Right ventricle myocardium inferior (tissue), 1 donor: ENCODE data around the gene CSMD2. TPM values are rescaled to one million over a fixed set of nuclear protein-coding genes. Genes with fewer than 3 reads are reported as not detected.
A peak's percentile ranks its signal among the peaks of the same experiment; 100 is the strongest.

Source experiments
- ATAC-seq: fragments of 200-7000 bp; cut with Tn5 transposase; one replicate; pipeline ENCODE4 v1.9.1; 2020; ENCODE audit warnings: mild to moderate bottlenecking, moderate library complexity
- DNase-seq: peaks from one replicate; pipeline ENCODE4 v3.0.0; 2021; ENCODE audit errors: missing footprints
- intact Hi-C: fragments of 100-400 bp; cut with DNase I; formaldehyde crosslinking; loops from one replicate; pipeline ENCODE4 v1.11.0; 2022
- total RNA-seq: library from RNA; stranded (reverse); fragmentation: NEBNext Ultra II Directional; extraction: Animal tissue kit (Norgen Biotek cat#: 25700); gene quantifications from one replicate; pipeline ENCODE4 v1.2.1, GENCODE V29; 2021
- donor health status: DM: no; HTN: yes; CAD: no; lungs with severe emphysema.

The CSMD2 gene
- total RNA-seq, 1 donor from 2014 or later = 0.32 TPM

DNA sequence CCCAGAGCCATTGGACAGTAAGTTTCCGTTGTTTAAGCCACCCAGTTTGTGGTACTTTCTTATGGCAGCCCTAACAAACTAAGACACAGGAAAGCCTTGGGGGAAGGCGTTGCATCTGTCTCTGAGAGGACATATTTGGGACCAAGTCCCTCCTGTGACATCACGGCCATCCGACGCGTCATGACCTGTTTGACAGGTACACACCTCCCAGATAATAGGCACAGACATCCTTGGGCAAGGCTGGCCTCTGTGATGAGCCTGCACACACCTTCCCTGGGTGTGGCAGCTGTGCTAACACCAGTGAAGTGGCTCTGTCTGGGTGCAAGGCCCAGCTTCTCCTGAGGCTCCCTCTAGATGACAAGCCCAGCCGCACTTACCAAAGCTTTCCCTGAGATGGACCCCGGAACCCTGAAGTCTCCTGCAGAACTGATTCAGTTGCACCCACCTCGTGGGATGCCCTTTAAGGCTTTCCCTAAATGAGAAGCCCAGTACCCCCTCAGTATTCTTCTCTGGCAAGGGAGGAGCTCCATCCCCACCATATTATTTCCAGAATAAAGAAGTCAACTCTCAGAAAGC is 556.1 kb downstream of the CSMD2 start:
- DNase-seq (no peak), ATAC-seq (no peak)
- intact Hi-C loops = no loop called here

DNA sequence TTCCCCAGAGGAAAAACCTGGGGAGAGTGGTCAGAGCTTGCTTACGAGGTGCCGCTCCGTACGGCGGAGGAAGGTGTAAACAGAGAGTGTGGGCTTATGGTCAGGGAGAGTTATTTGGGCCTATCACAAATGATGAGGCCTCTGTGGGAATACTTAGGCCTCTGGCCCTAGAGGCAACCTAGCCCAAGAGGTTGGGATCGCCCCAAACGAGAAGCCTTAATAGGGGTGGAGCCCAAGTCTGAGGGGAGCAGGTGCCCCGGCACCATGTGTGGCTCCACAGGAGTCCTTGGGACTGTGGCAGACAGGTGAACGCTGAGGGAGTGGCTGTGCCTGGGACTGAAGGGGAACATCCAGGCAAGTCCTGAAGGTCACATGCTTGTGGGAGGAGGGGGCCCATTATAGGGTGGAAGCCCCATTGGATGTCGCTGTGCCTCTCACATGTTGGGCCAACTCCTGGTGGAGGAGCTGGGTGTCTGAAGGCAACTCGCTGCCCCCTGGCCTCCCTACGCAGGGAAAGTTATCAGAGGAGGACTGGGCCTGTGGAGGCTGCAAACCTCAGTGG is 557.5 kb downstream of the CSMD2 start:
- ATAC-seq = no peak
- intact Hi-C loops = no loop called here
- DNase-seq = no peak

DNA sequence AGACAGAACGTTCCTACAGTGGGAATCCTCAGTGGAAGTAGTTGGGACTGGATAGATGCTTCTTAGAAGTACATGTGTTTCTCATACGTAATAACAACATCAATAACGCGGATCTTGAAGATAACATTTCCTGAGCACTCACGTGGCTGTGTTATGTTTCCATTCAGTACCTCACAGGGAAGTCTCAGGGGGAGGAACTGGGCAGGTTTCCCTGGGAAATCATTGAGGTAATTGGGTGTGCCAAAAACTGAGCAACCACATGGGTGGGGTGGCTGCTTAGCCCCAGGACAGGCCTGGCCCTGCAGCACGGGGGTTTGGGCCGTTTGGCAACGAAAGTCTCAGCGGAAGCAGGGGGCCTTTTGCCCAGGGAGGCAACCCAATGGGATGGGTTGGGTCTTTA is 558.8 kb downstream of the CSMD2 start:
- DNase-seq (no peak), ATAC-seq (peak; percentile 68)
- intact Hi-C loops = no loop called here

DNA sequence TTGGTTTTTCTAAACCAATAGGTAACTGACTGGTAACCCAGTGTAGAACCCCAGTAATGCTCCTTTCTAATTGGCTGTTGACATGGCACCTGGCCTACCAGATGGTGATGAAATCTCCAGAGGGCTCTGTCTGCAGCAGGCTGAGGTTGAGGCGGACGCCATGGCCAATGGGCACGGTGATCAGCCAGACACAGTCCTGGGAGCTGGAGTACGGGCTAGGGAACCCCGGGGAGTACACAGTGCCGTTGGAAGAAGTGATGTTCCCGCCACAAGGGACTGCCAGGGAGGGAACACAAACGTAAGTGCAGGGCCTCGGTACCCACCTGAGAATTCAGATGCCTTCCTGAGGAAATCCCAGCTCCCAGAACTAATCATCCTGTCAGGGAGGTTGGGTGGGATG is 562.8 kb downstream of the CSMD2 start:
- DNase-seq = no peak
- intact Hi-C loops = no loop called here
- ATAC-seq = no peak

DNA sequence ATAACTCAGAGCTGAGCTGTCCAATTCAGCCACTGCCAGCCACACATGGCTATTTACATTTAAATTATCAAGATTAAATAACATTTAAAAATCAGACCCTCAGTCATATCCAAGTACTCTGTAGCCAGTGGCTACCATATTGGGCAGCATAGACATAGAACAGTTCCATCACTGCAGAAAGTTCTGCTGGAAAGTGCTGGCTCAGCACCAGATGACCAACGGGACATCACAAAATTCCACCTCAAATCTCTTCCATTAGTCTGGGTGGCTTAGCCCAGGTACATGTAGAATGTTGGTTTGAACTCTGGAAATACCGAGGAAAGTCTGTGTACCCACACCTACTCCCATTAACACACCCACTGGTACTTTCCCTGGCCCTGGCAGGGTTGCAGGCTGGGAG is 563.3 kb downstream of the CSMD2 start:
- intact Hi-C loops = no loop called here
- no peak for ATAC-seq
- no peak for DNase-seq

DNA sequence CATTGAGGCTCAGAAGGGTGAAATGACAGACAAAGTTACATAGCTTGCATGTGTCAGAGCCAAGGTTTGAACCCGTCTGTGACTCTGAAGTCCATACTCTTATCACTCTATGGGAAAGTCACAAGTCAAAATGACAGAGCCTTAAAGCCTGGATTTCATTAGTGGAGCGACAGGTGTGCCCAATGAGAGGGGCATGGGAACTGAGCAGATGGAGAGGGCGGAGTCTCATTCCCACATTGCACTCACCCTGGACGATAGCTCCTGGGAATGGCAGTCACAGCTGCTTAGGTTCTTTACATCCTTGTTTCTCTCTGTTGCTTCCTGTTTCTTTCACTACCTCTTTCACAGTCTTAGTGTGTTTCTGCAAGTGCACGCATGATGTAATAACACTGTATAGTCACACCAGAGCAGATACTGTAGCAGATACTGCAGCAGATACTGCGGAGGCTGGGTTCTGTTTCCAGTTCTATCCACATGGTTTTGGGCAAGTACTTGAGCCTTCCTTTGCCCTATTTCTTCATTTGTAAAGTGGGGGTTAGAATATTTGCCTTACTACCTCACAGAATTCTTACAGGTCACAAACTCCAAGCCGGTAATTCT is 565.4 kb downstream of the CSMD2 start:
- intact Hi-C loops = no loop called here
- no peak for DNase-seq
- no peak for ATAC-seq

DNA sequence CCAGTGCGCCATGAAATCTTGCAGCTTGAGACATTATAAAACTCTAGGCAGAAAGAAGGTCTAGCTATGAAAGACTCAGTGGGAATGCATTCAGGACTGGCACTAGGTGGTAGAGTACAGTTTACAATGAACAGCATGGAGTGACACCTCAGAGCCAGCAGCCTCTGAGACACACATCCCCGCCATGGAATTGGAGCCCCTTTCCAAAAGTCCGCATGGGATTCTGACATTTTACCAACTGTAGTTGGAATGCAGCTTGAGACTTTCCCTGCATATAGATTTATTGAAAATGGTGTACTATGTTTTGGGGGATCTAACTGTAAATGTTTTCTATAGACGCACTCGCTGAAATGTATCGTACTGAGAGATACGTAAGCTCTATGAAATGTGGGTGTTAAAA is 576.3 kb downstream of the CSMD2 start:
- intact Hi-C loops = no loop called here
- DNase-seq (no peak), ATAC-seq (no peak)

DNA sequence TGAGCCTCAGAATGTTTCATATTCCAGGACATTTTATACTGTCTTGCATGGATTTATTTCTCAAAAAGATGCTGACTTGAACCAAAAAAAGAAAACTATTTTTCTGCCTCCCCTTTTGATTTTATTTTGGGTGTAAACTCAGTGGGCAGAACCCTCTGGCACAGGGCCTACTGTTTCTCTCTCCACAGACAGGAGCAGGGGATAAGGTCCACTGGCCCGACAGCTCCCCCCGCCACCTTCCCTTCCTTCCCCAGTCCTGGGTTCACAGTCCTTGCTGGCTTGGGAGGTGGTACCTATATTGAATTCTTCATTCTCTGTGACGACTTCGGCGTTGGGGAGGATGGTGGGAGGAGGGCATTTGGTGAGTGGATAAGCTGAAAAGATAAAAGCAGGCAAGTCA is 578.2 kb downstream of the CSMD2 start:
- DNase-seq (no peak), ATAC-seq (no peak)
- intact Hi-C loops = no loop called here

DNA sequence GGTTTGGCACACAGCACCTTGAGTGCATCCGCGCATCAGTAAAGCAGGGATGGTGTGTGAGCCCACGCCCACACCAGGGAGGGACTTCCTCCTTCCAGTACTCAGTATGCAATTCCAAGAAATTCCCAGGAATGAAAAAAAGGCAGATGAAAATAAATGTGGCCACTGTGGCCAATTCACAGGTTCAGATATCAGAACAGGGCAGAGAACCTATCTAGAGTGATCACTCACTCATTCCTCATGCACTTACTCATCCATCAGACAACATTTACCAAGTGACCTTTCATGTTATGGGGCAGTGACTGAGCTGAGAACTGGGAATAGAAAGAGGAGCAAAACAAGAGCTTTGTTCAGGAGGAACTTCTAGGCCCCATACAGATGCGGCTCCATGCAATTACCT is 578.9 kb downstream of the CSMD2 start:
- intact Hi-C loops = no loop called here
- ATAC-seq = no peak
- no peak for DNase-seq

DNA sequence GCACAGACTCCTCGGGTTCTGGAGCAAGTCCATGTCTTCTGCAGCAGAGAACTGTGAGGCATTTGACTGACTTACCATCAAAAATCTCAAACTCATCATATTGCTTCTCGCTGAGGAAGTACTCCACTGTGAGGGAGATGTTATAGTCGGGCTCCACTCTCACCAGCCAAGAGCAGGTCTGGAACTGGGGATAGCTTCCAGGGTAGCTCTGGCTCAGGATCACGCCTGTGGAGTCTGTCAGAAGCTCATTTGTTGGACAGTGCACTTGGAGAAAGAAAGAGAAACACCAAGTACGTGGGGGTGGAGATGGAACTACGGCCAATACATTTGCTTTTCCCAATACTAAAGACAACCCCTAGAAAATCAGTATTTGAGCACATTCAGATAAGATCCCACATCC is 581.5 kb downstream of the CSMD2 start:
- intact Hi-C loops = no loop called here
- peak; percentile 67 for ATAC-seq
- DNase-seq = no peak

DNA sequence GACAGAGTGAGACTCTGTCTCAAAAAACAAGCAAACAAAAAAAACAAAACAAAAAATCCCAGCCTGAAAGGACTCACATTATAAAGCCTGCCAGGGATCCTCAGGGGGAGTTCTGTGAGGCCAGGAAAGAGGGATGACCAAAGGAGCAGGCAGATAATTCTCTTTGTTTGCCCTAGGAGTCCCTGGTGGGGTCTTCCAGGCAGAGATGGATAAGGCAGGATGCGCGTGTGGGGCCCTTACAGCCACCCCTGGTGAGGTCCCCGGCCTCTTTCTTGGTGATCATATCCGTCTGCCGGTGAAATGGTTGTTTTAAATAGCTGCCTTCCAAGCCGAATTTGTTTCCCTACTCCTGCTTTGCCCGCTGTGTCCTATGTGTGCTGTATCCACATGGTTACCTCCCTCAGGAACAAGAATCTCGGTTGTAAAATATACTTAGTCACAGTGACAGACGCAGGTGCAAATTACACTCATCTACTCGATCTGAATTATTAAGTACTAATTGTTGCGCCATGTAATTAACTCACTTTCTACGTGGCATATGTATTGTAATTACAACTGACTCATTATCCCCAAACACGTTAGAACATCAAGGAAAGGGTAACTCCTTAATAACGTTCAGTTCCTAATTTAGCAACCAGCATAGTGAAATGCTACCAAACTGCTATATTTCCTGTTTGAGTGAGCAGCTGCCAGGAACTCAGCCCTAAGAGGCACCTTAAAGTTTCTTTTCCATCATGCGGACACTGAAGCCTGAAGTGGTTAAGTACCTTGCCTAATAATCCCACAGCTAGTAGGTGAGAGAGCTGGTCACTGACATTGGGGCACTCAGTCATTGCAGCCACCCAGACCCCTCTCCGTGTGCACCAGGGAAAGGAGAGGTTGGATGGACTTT is 586.2 kb downstream of the CSMD2 start:
- intact Hi-C loops = no loop called here
- ATAC-seq = no peak
- no peak for DNase-seq

DNA sequence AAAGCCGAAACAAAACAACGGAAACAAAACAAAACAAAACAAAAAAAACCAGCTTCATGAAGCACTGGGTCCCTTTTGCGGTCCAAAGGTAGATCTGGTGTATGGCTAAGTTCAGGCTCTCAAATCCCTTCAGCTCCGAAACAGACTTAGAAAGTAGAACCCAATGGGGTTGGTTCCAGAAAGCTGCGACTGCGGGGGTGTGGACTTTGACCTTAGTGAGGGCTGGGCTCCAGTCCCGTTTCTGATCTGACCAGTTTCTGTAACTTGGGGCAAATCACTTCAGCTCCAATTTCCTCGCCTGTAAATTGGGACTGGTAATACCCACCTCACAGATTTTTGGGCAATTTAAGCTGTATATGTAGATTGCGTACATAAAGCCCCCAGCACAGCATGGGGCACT is 587.4 kb downstream of the CSMD2 start:
- no peak for ATAC-seq
- no peak for DNase-seq
- intact Hi-C loops = no loop called here

DNA sequence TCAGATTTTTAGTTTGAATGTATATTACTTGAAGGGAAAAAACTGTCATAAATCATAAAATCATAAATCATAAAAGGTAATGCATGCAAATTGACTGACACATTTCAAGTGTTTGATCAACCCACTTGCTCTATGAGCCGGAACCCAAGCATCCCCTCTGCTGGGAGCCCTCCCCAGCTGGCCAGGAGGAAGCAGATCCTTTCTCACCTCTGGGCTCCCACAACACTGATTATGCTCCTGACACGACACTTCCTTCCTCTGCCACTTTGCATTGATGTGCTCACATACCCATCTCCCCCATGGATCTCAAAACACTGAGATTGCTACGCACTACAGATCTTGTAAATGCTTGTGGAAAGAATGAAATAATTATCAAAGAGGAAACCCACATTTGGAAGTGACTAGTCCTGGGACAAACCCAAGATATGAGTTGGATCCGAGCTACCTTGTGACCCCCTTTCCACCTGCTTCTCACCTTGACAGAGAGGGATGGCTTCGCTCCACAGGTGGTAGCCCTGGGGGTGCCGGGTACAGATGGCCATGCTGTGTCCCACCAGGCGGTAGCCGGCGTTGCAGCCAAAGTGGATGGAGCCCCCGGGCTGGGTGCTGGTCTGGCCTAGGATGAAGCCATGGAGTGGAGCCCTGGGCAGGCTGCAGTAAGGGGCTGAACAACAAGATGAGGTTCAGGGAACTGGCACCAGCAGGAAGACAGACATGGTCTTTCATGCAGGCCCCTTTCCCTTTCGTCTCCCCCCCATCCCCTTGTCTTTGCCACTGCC is 588.0 kb downstream of the CSMD2 start:
- intact Hi-C loops = no loop called here
- no peak for ATAC-seq
- no peak for DNase-seq

DNA sequence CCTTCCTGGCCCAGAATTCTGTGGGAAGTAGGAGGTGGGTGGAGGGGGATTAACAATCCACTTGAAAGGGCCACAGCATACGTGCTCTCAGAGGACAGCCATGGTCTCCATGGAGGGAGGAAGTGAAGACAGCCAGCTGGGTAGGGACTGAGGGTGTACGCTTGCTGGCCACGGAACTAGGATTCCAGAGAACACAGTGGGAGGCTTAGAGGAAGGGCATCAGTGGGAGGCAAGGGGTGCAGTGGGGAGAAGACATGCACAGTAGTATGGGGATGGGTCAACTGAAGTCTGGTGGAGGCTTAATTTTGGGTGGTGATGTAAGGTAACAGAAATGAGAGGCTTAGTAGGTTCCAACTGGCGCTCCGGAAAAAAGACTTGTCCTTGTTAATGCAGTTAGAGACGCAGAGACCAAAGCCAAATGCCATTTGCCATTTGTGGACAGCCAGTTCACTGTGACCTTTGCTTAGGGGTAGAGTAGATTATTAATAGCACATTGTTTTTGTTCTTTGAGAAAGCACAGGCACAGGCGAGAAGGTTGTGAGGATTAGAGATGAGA is 589.6 kb downstream of the CSMD2 start:
- peak; percentile 88 for ATAC-seq

DNA sequence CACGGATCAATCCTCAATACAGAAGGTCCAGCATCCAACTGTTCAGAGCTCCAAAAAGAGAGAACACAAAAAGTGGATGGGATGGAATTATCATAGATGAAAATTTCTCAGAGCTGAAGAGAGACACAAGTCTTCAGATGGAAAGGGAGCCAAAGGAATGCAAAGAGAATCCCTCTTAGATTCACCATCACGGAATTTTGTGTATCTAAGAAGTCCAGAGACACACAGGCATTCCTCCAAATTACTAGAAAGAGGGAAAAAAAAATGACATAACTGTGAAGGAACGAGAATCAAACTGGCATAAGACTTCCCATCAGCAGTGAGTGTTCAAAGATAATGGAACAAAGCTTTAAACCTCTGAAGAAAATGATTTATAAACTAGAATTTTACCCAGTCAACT is 591.4 kb downstream of the CSMD2 start:
- intact Hi-C loops = loop anchor here (2.0 kb wide), 1 partner anchor 59 kb away; no protein-coding TSS in a partner anchor
- ATAC-seq (no peak), DNase-seq (no peak)

More for the DNA sequence above, 589.6 kb downstream of the CSMD2 start:
- DNase-seq = no peak
- intact Hi-C loops = loop anchor here (1.0 to 2.0 kb wide), 2 partner anchors 61 to 101 kb away; no protein-coding TSS in a partner anchor

DNA sequence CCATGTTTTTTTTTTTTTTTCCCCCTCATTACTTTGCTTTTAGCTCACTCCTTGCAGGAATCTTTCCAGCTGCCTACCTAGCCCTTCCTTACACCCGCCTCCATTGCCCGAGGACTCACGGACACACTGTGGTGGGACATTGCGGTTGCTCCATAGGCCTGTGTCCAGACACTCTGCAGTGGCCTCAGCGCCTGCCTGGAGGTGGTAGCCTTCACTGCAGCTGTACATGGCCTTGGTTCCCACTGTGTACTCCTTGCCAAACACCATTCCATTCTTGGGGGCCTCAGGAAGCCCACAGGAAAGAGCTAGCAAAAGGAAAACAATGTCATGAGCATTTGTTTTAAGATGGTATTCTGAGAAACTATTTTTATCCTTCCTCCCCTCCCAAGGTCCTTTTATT is 592.6 kb downstream of the CSMD2 start:
- DNase-seq = no peak
- intact Hi-C loops = no loop called here
- no peak for ATAC-seq

DNA sequence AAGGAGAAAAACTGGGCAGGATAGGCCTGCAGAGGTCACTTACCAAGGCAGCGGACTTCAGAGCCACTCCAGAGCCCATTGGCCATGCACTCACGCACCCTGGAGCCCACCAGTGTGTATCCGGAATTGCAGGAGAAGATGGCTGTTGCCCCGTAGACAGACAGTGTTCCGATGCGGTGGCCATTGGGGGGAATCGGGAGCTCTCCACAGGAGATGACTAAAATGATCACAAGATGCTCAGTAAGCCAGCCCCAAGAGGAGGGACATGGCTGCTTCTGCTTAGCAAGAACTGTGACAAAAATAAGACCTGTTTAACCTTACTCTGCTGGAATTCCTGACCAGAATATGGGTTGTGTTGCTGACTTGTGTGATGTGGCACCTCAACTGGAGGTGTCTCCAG is 595.7 kb downstream of the CSMD2 start:
- intact Hi-C loops = no loop called here
- ATAC-seq (no peak), DNase-seq (no peak)

DNA sequence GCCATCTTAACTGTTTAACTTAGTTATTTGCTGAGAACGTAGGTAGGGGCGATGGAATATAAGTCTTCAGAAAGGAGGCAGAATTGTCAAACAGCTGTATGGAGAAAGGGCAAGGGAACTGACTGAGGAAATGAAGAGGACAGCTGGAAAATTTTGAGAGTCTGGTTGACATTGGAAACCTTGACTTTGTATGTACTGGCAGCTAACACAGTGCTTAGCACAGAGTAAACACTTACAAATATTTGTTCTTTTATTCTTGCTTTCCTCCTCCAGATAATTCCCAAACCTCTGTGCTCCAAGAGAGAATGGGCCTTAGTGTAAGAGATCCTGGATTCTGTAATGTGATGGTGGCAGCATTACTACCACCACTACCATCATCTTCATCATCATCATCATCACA is 601.3 kb downstream of the CSMD2 start:
- peak; percentile 84 for ATAC-seq
- intact Hi-C loops = no loop called here
- no peak for DNase-seq

DNA sequence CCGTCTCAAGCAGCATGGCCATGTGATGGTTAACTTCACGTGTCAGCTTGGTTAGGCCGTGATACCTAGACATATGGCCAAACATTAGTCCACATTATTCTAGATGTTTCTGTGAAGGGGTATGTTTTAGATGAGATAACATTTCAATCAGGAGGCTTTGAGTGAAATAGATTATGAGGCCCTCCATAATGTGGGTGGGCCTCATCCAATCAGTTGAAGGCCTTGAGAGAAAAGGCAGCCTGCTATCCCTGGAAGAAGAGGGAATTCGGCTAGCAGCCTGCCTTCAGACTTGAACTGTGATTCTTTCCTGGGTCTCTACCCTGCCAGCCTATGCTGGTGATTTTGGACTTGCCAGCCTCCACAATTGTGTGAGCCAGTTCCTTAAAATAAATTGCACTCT is 602.5 kb downstream of the CSMD2 start:
- no peak for ATAC-seq
- no peak for DNase-seq
- intact Hi-C loops = no loop called here
